ENCODE measurements around the gene SYNGR3.

Gene SYNGR3

DNA sequence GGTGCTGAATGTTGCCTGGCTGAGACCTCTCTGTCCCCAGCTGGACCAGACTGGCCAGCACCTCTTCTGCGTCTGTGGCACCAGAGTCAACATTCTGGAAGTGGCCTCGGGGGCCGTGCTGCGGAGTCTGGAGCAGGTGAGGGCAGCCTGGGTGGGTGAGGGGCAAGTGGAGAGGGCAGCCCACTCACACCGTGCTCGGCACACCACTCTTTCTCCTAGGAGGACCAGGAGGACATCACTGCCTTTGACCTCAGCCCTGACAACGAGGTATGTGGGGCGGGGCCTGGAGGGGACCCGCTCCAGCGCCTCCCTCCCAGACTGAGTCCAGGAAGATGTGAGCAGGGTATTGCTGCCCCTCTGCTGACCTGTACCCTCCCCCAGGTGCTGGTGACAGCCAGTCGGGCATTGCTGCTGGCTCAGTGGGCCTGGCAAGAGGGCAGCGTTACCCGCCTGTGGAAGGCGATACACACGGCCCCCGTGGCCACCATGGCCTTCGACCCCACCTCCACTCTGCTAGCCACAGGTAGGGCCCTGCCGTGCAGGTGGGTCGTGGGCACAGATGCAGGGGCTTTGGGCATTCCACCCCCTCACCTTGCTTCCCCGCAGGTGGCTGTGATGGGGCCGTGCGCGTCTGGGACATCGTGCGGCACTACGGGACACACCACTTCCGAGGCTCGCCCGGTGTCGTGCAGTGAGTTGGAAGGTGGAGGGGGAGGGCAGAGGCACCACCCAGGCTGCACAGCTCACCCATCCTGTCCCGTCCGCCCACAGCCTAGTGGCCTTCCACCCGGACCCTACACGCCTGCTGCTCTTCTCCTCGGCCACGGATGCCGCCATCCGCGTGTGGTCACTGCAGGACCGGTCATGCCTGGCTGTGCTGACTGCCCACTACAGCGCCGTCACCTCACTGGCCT is 15.4 kb upstream of the SYNGR3 start:
- peaks cover 18% of the 10 kb centered on the region for H3K27me3 ChIP-seq
- H3K9me3 ChIP-seq: no peaks in the 10 kb centered on the region
- peaks cover 19 to 22% of the 10 kb centered on the region in 2 experiments for H3K4me1 ChIP-seq (ENCODE audit: control insufficient read depth in 1 of 2, insufficient read depth in 1 of 2, low read depth in 1 of 2, low read length in 1 of 2)
- no peak overlapping the region for H3K27ac ChIP-seq
- no peak for TF ChIP-seq CTCF (IDR thresholded peaks at IDR 0.05)
- H3K36me3 ChIP-seq: peaks cover 41% of the 10 kb centered on the region
- no peak overlapping the region for H3K4me3 ChIP-seq (ENCODE audit: low read depth in 1 of 2, low read length in 1 of 2)

DNA sequence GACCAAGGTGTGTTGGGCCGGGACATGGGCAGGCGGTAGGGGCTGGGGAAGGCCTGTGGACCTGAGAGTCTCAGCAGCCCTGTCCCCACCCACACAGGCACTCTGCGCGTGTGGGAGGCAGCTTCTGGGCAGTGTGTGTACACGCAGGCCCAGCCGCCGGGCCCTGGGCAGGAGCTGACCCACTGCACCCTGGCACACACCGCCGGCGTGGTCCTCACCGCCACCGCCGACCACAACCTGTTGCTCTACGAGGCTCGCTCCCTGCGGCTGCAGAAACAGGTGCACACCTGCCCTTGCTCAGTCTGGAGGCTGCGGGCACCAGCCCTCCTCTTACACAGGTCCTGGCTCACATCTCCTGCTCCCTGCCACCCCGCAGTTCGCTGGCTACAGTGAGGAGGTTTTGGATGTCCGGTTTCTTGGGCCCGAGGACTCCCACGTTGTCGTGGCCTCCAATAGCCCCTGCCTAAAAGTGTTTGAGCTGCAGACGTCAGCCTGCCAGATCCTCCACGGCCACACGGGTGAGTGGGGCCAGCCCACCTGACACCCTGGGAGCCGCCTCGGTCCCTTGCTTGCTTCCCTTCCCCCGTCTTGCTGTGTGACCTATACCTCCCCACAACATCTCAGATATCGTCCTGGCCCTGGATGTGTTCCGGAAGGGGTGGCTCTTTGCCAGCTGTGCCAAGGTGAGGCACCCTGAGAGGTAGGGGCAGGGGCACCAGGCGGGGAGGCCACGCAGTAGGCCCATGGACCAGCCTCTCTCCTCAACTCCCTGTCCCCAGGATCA is 14.1 kb upstream of the SYNGR3 start:
- TF ChIP-seq CTCF (IDR thresholded peaks at IDR 0.05): no peak
- Histone ChIP-seq H3K4me3 (ENCODE audit: low read depth in 1 of 2, low read length in 1 of 2) (no peak overlapping the region), H3K27me3 (peaks cover 30% of the 10 kb centered on the region), H3K9me3 (no peaks in the 10 kb centered on the region), H3K4me1 (ENCODE audit: control insufficient read depth in 1 of 2, insufficient read depth in 1 of 2, low read depth in 1 of 2, low read length in 1 of 2) (peaks cover 19 to 21% of the 10 kb centered on the region in 2 experiments), H3K36me3 (peaks cover 41% of the 10 kb centered on the region), H3K27ac (no peak overlapping the region)

DNA sequence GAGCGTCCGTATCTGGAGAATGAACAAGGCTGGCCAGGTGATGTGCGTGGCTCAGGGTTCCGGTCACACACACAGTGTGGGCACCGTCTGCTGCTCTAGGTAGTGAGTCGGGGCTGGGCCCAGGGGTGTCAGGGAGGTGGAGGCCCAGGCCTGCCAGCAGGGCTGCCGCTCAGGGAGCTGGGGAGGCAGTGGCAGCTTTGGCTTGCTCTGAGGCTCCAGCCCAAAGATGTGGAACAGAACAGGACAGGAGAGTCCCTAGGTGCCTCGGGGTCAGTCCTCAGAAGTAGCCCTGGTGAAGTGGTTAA is 13.6 kb upstream of the SYNGR3 start:
- Histone ChIP-seq H3K36me3 (peaks cover 41% of the 10 kb centered on the region), H3K4me1 (ENCODE audit: control insufficient read depth in 1 of 2, insufficient read depth in 1 of 2, low read depth in 1 of 2, low read length in 1 of 2) (peaks cover 14 to 15% of the 10 kb centered on the region in 2 experiments), H3K4me3 (ENCODE audit: low read depth in 1 of 2, low read length in 1 of 2) (no peak overlapping the region), H3K27ac (no peak overlapping the region), H3K9me3 (no peaks in the 10 kb centered on the region), H3K27me3 (peaks cover 35% of the 10 kb centered on the region)
- no peak for TF ChIP-seq CTCF (IDR thresholded peaks at IDR 0.05)

GRCh38 chr16:1976951-1977874 is 12.6 kb upstream of the SYNGR3 start:
- Histone ChIP-seq H3K27me3 (peaks cover 46% of the 10 kb centered on the region), H3K4me3 (ENCODE audit: low read depth in 1 of 2, low read length in 1 of 2) (no peak overlapping the region), H3K9me3 (no peaks in the 10 kb centered on the region), H3K27ac (no peak overlapping the region), H3K4me1 (ENCODE audit: control insufficient read depth in 1 of 2, insufficient read depth in 1 of 2, low read depth in 1 of 2, low read length in 1 of 2) (peaks cover 8% of the 10 kb centered on the region in 2 experiments), H3K36me3 (peaks cover 41% of the 10 kb centered on the region)
- no peak for TF ChIP-seq CTCF (IDR thresholded peaks at IDR 0.05)

DNA sequence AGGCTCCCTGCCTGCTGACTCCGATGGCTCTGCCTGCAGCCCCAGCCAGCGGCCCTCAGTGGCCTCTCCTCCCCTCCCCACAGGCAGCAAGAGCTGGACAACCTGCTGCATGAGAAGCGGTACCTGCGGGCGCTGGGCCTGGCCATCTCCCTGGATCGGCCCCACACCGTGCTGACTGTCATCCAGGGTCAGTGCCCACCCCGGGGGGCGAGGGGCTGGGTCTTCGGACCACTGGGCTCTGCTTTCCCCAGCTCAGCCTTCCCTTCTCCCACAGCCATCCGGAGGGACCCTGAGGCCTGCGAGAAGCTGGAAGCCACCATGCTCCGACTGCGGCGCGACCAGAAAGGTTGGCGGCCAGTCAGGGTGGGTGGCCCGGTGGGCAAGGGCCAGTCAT is 11.9 kb upstream of the SYNGR3 start:
- Histone ChIP-seq H3K4me1 (ENCODE audit: control insufficient read depth in 1 of 2, insufficient read depth in 1 of 2, low read depth in 1 of 2, low read length in 1 of 2) (peaks cover under 1 to 2% of the 10 kb centered on the region in 2 experiments), H3K27me3 (peaks cover 52% of the 10 kb centered on the region), H3K9me3 (no peaks in the 10 kb centered on the region), H3K4me3 (ENCODE audit: low read depth in 1 of 2, low read length in 1 of 2) (no peak overlapping the region), H3K36me3 (peaks cover 41% of the 10 kb centered on the region), H3K27ac (no peak overlapping the region)
- TF ChIP-seq CTCF (IDR thresholded peaks at IDR 0.05): no peak
